IPS-11a (cell line): Measurements from ENCODE around the gene TK2.
"Not testable (repeated sequence)": the region's sequence is repeated elsewhere in the genome, so short reads cannot be mapped to it uniquely, and the experiment has no call there.

Source experiments
- H3K4me3 ChIP-seq: one replicate; pipeline ENCODE4 v1.5.1; 2013; ENCODE audit warnings: low read depth, low read length, control low read depth

The TK2 gene

GRCh38 chr16:66469947-66470546 is 79.9 kb downstream of the TK2 start:
- no peak overlapping the region for H3K4me3 ChIP-seq

- no peak overlapping the region for H3K4me3 ChIP-seq
These were observed 80.5 kb downstream of the TK2 start for GRCh38 chr16:66469291-66469946.

GRCh38 chr16:66468321-66468965 is 81.5 kb downstream of the TK2 start:
- H3K4me3 ChIP-seq, result no peak overlapping the region

- H3K4me3 ChIP-seq, result no peak overlapping the region
These were observed 82.3 kb downstream of the TK2 start for GRCh38 chr16:66467611-66468010.

GRCh38 chr16:66466636-66467035 is 83.3 kb downstream of the TK2 start:
- H3K4me3 ChIP-seq, result not testable (repeated sequence)

- not testable (repeated sequence) for H3K4me3 ChIP-seq
These were observed 84.0 kb downstream of the TK2 start for GRCh38 chr16:66465946-66466345.

GRCh38 chr16:66462912-66463311 is 87.0 kb downstream of the TK2 start:
- H3K4me3 ChIP-seq, result no peak overlapping the region

- no peak overlapping the region for H3K4me3 ChIP-seq
These were observed 89.2 kb downstream of the TK2 start for GRCh38 chr16:66460703-66461102.

GRCh38 chr16:66459878-66460277 is 90.0 kb downstream of the TK2 start:
- H3K4me3 ChIP-seq, result no peak overlapping the region

GRCh38 chr16:66458853-66459252 is 91.1 kb downstream of the TK2 start:
- no peak overlapping the region for H3K4me3 ChIP-seq

GRCh38 chr16:66458292-66458691 is 91.6 kb downstream of the TK2 start:
- no peak overlapping the region for H3K4me3 ChIP-seq
